Right forelimb (tissue), 1 donor: ENCODE measurements around the gene TMPRSS9.

Experiments
- DNase-seq: peaks from one replicate; pipeline ENCODE4 v3.0.0-alpha.2; 2018

The TMPRSS9 gene

DNA sequence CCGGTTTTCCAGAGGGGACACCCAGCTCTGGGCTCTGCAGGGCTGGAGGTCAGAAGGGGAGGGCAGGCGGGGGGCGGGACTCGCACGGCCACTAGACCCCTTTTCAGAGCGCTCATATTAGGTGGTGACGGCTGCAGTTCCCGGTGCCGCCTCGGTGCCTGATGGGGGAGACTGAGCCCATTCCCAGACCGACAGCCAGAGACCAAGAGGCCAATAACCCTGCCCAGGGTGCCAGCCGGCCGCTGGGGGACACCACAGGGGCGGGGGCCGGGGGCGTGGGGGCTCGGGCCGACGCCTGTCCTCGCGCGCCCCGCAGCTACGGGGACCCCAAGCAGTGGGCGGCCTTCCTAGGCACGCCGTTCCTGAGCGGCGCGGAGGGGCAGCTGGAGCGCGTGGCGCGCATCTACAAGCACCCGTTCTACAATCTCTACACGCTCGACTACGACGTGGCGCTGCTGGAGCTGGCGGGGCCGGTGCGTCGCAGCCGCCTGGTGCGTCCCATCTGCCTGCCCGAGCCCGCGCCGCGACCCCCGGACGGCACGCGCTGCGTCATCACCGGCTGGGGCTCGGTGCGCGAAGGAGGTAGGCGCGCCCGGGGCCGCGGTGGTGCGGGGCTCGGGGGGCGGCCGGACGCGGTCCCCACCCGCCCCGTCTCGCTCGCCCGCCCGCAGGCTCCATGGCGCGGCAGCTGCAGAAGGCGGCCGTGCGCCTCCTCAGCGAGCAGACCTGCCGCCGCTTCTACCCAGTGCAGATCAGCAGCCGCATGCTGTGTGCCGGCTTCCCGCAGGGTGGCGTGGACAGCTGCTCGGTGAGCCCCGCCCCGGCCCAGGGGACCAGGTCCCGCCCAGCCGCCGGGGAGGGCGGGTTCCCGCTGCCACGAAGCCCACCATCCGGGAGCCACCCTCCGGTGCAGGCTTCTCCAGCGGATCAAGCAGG is 64.9 kb downstream of the TMPRSS9 start:
- DNase-seq: peak; percentile 78

DNA sequence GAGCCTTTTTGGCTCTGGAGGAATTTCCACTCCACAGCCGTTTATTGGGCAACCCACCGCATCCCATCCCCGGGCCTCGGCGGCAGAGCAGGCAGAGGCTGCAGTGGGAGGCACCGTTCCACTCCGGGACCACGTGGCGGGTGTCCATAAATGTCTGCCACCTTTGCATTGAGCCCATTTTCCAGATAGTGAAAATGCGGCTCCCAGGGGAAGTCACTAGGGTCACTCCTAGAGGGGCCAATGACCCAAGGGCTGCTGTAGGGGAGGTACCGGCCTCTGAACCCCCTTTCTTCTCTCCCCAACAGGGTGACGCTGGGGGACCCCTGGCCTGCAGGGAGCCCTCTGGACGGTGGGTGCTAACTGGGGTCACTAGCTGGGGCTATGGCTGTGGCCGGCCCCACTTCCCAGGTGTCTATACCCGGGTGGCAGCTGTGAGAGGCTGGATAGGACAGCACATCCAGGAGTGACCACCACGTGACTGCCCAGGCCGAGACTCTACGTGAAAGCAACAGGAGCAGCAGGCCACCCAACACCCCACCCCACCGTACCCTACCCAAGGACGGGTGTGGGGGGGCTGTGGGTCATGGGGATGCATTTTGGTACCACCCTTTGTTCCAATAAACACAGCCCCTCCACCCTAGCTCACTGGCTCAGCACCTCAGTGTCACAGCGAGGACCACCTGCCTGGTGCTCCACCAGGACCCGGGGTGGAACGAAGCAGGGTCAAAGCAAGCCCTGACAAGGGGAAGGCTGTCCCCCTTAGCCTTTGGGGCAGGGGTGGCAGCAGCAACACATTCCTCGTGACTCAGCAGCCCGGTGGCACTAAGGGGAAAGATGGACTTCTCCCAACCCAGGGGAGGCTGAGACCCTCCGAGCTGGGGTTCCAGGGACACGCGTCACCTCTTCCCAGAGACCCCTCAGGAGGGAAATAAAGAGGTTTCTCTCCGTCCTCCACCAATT is 65.8 kb downstream of the TMPRSS9 start:
- no peak for DNase-seq

DNA sequence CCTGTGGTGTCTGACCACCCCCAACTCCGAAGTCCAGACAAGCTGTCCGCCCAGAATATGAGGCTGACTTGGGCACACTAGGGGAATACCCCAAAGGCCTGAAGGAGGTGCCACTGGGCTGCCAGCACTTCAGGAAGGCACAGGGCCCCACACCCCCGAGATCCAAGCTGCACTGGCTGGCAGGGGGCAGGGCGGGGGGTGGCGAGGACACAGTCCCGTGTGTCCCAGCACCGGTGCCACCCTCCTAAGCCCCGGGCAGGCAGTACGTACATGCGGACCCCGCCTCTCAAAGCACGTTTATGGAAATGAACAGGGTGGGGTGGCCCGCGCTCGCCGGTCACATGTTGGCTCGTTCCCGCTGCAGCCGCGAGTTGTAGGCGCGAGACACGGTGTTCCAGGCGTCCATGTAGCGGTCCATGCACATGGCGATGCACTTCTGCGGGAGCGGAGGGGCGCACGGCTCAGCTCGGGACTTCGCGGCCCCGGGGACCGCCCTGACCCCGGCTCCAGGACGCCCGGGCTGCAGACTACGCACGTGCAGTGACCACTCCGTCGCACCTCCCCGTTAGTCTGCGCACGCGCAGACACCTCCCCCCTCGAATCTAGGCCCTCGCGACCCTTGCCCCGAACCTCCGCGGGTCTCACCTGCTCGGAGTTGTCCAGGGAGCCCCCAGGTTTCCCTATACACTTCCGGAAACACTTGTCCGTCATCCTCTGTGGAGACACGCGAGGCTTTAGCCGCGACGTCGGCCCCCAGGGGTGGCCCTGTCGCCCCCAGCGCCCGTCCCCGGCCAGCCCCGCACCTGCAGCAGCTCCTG is 66.8 kb downstream of the TMPRSS9 start:
- DNase-seq: peak; percentile 69

DNA sequence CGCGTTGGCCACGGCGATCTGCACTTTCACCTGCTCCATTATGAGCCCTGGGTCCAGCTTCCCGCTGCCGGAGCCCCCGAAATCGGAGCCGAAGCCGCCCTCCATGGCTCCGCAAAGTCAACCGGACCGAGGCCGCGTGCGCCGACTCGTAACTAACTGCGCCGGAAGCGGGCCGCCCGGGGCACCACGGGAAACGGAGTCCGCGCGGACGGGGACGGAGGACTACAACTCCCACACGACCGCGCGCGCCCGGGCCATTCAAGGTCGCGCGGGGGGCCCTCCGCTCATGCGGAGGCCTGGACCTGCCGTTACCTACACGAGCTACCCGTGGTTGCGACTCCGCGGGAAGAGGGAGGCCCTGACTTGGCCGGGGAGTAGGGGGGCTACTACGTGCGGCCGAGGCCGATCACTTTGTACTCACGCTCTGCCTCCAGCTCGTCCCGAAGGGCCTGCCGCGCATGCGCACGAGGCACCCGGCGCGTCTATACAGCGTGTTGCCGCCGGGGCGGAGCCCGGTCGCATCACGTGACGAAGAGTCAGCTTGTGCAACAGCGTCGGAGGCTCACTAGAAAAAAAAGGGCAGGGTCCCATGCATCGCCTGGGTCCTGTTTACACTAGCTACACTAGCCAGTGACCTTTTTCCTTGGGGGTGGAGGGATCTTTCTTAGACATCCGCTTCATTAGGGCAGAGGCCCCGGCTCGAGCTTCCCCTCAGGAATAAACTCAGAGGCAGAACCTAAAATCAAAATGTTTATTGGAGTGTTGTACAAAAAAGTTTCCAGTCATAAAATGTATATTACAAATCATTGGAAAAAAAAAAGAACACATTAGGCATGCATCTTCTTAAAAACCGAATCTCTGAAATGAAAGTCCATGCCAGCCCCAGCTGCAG is 67.6 kb downstream of the TMPRSS9 start, which contains the start of gene TIMM13:
TSS of gene TIMM13 (minus strand) at position 158 of the 892 bp plus-strand sequence. CDS start at position 105, 53 bp downstream.
- peak; percentile 99 for DNase-seq

GRCh38 chr19:2428321-2428690 is 68.2 kb downstream of the TMPRSS9 start:
- peak; percentile 70 for DNase-seq

DNA sequence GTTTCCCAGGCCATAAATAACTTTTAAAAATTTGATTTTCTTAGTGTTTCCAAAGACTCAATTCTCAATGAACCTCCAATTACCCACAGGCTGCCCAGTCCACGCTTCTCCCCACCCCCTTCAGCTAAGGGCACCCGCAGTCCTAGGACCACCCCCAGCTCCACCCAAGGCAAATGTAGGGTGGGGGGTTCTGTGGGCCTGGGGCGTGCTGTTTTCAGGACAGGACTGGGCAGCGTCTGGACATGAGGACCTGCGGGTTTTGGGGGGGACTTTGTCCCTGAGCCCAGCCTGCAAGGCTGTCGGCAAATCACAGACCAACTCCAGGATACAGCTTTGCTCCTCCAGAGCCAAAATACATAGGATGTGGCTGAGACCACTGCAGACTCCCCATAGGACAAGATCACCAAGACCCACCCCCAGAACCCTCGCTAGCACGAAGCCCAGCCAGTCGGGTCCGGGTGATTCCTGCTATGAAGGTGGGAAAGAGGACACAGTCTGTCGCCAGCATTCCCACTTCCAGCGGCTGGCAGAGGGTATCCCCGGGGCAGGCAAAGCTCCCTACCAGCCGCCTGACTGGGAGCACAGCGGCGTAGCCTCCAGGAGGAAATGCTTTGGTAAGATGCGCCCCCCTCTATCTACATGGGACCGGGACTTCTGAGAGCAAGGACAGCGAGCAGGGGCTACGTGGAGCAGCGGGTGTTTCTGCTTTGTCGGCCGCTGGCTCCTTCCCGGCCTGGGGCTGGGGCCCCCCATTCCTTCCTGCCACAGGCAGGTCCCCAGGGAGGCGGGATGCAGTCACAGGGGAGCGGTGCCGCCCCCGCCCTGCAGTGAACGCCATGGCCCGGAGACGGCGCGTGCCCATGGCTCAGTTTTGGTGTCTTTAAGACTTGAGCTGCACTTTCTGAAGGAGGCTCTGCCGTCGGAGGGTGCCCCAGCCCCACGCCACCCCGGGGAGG is 69.0 kb downstream of the TMPRSS9 start:
- no peak for DNase-seq

GRCh38 chr19:2429917-2430535 is 70.0 kb downstream of the TMPRSS9 start:
- DNase-seq: no peak

DNA sequence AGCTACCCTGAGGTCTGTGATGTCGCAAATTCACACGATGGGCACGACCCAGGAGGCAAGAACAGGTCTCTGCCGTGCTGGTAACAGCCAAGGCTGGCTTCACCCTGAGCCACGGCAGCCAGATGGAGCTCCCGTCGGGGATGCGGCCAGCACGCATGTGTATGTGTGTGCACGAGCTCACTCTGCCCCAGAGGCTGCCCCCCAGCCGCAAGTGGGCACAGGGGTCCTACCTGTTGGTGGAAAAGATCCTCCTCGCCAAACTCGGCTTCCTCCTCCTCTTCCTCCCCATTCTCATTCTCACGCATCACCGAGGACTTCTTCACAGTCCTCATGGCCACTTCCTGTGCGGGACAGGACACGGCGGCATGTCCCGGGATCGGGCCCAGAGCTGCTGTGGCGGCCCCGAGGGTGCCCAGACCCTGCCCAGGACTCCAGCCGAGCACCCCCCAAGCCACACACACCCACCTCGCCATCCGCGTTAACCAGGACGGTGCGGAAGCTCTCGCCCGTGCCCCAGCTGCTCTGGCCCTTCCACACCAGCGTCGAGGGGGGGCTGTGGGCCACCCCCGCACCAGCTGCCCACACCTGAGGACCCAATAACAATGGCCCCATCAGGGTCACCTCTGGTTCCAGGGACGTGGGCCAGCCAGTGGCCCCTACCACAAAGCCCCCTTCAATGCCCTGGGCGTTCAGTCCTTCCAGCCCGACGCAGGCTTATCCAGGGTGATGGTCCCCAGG is 71.4 kb downstream of the TMPRSS9 start:
- no peak for DNase-seq

DNA sequence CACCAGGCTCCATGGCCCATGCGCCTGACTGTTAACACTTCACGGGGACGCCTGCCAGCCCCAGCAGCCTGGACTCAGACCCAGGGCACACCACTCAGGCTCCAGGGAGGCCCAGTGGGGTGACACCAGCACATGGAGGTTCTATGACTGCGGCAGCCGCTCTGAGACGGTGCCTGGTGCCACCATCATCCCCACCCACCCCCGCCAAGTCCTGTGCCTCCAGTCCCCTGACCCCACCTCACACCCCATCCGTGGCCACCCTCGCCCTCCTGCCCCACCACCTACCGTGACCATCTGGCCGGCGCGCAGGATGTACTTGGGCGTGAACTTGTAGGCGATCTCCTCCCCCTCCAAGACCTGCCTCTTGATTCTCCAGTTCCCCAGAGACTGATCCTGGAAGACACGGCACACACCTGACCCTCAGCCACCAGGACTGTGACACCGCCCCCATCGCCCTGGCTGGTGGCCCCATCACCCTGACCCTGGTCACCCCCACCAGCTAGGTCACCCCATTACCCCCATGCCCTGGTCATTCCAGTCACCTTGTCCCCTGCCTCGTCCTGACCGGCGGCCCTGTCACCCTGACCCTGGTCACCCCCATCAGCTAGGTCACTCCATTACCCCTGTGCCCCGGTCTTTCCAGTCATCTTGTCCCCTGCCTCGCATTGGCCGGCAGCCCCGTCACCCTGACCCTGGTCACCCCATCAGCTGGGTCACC is 72.2 kb downstream of the TMPRSS9 start:
- no peak for DNase-seq

- DNase-seq: no peak
Observed at GRCh38 chr19:2433854-2434253, 73.8 kb downstream of the TMPRSS9 start.

DNA sequence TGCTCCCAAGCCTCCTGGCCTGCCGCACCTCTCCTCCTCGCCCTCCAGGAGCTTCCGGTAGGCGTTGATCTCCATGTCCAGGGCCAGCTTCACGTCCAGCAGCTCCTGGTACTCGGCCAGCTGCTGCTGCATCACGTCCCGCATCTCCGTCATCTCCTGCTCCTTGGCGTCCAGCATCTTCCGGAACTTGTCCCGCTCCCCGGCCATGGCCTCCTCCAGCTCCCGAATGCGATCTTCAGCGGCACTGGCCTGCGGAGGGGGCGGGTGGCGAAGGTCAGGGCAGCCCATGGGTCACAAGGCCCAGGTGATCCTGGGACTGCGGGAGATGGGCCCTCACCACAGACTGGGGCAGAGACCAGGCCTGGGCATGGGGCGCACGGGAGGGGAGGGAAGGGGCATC is 74.2 kb downstream of the TMPRSS9 start:
- no peak for DNase-seq

GRCh38 chr19:2434721-2435265 is 74.7 kb downstream of the TMPRSS9 start:
- no peak for DNase-seq

DNA sequence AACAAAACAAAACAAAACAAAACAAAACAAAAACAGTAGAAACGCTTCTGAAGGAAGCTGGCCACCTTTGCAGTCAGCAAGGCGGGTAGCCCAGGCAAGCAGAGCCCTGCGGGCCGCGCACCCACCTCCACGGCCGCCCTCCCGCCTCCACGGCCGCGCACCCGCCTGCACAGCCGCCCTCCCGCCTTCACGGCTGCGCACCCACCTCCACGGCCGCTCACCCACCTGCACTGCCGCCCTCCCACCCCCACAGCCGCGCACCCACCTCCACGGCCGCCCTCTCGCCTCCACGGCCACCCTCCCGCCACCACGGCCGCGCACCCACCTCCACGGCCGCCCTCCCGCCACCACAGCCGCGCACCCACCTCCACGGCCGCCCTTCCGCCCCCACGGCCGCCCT is 76.3 kb downstream of the TMPRSS9 start:
- no peak for DNase-seq

DNA sequence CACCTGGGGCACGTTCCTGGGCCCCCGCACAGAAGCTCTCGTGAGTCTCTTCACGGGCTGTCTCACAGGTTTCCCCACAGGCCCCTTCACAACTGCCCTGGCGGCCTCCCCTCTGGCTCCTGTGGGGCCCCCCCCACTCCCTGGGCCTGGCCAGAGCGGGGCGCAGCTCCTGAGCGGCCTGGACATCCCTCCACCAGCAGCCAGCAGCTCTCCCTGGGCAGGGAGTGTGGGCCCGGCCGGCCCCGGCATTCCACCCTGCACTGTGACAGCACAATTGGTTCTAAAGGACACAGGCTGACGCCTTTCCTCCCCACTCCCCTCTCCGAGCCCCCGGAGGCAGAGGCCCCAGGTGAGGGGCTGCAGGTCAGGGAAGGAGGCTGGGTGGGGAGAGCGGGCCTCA is 76.9 kb downstream of the TMPRSS9 start:
- no peak for DNase-seq

GRCh38 chr19:2438178-2438577 is 78.1 kb downstream of the TMPRSS9 start:
- DNase-seq: no peak

DNA sequence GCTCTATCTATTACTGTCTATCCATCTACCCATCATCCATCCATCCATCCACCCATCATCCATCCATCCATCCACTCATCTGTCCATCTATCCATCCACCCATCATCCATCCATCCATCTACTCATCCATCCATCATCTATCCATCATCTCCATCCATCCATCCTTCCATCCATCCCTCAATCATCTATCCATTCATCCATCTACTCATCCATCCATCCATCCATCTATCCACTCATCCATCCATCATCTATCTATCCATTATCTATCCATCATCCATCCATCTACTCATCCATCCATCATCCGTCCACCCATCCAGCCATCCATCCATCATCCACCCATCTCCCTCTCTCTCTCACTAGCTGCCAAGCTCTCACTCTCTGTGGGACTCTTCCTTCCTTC is 80.5 kb downstream of the TMPRSS9 start:
- DNase-seq: no peak

- DNase-seq: no peak
Observed at GRCh38 chr19:2441096-2441752, 81.2 kb downstream of the TMPRSS9 start.
